Islet precursor cell (in vitro differentiated cells): ENCODE data around the gene BYSL.

Source experiments
- DNase-seq: peaks from one replicate; pipeline ENCODE4 v3.0.0-alpha.2; 2018

The BYSL gene

GRCh38 chr6:41943456-41943855, 22.2 kb downstream of the BYSL start:
- DNase-seq: no peak

GRCh38 chr6:41947581-41948220, 26.4 kb downstream of the BYSL start:
- no peak for DNase-seq

- DNase-seq: no peak
These were observed 33.4 kb downstream of the BYSL start for GRCh38 chr6:41954668-41955067.

- DNase-seq: no peak
These were observed 34.1 kb downstream of the BYSL start for GRCh38 chr6:41955412-41955811.

GRCh38 chr6:41957117-41957516, 35.8 kb downstream of the BYSL start:
- DNase-seq: no peak

- no peak for DNase-seq
These were observed 36.9 kb downstream of the BYSL start for GRCh38 chr6:41958022-41958856.

- DNase-seq: no peak
These were observed 38.7 kb downstream of the BYSL start for GRCh38 chr6:41960028-41960427.

- DNase-seq: no peak
These were observed 42.1 kb downstream of the BYSL start for GRCh38 chr6:41963371-41963770.

GRCh38 chr6:41964201-41964887, 43.0 kb downstream of the BYSL start:
- peak; percentile 63 for DNase-seq

- peak; percentile 94 for DNase-seq
These were observed 44.3 kb downstream of the BYSL start for GRCh38 chr6:41965429-41966213.

- DNase-seq: peak; percentile 57
These were observed 45.1 kb downstream of the BYSL start for GRCh38 chr6:41966214-41966920.

- peak; percentile 90 for DNase-seq
These were observed 45.6 kb downstream of the BYSL start for GRCh38 chr6:41966961-41967311.

- DNase-seq: peak; percentile 57
These were observed 46.3 kb downstream of the BYSL start for GRCh38 chr6:41967312-41968287.

- no peak for DNase-seq
These were observed 49.1 kb downstream of the BYSL start for GRCh38 chr6:41970436-41970846.

- no peak for DNase-seq
These were observed 51.5 kb downstream of the BYSL start for GRCh38 chr6:41972826-41973225.

GRCh38 chr6:41974281-41974825, 53.1 kb downstream of the BYSL start:
- DNase-seq: no peak

- no peak for DNase-seq
These were observed 54.0 kb downstream of the BYSL start for GRCh38 chr6:41975276-41975675.

GRCh38 chr6:41976794-41977484, 55.6 kb downstream of the BYSL start:
- peak; percentile 71 for DNase-seq
